ENCODE data around the gene FHOD3. TPM values are rescaled to one million over a fixed set of nuclear protein-coding genes. Genes with fewer than 3 reads are reported as not detected.

Gene FHOD3
- total RNA-seq, 1 experiment from 2014 or later = 10.6 TPM

- POLR2A ChIA-PET (ENCODE audit: unreplicated experiment) = no interaction called here
- H3K36me3 ChIP-seq (ENCODE audit: low read depth) = peaks cover 9% of the 10 kb centered on the region
Observed at GRCh38 chr18:36250827-36251226, 46.7 kb upstream of the FHOD3 start.

GRCh38 chr18:36255072-36255698 lies 42.3 kb upstream of the FHOD3 start:
- Histone ChIP-seq H3K9me3 (ENCODE audit: insufficient read depth, low read depth) (no peaks in the 10 kb centered on the region), H3K79me2 (ENCODE audit: low read depth) (no peaks in the 10 kb centered on the region), H2AFZ (no peak overlapping the region), H3K4me1 (replicated peaks; ENCODE audit: insufficient read depth) (no peaks in the 10 kb centered on the region), H4K20me1 (ENCODE audit: insufficient read depth) (no peaks in the 10 kb centered on the region; the same call in 1 of the 2 replicates), H3K36me3 (ENCODE audit: low read depth) (0 out of 2 replicates have a peak, but pooled peaks cover 5% of the 10 kb centered on the region), H3K27me3 (ENCODE audit: insufficient read depth, low read depth) (no peaks in the 10 kb centered on the region), H3K27ac (no peak overlapping the region), H3F3A (ENCODE audit: insufficient read depth, low read depth) (no peaks in the 10 kb centered on the region), H3K9me2 (ENCODE audit: insufficient read depth) (no peaks in the 10 kb centered on the region), H3K4me2 (no peak overlapping the region), H3K4me3 (no peak overlapping the region)
- DNase-seq = no peak
- TF ChIP-seq EZH2 (IDR thresholded peaks at IDR 0.05; ENCODE audit: low read depth) (no peak), CTCF (conservative IDR thresholded peaks at IDR 0.05) (no peak)
- ChIA-PET POLR2A (ENCODE audit: unreplicated experiment) (no interaction called here), CTCF (no interaction called here)
- BruUV-seq (replicated peaks) = no TSS peak
- intact Hi-C loops (cut with micrococcal nuclease; ENCODE audit: unreplicated experiment) = no loop called here

More at GRCh38 chr18:36250827-36251226, 46.7 kb upstream of the FHOD3 start:
- no TSS peak for BruUV-seq (replicated peaks)
- Histone ChIP-seq H3K4me1 (replicated peaks; ENCODE audit: insufficient read depth) (no peaks in the 10 kb centered on the region), H3K27ac (no peak overlapping the region), H3K79me2 (ENCODE audit: low read depth) (no peaks in the 10 kb centered on the region), H3K9me3 (ENCODE audit: insufficient read depth, low read depth) (no peaks in the 10 kb centered on the region), H2AFZ (no peak overlapping the region), H3K4me2 (no peak overlapping the region), H3K4me3 (no peak overlapping the region), H3K9me2 (ENCODE audit: insufficient read depth) (no peaks in the 10 kb centered on the region), H3K27me3 (ENCODE audit: insufficient read depth, low read depth) (no peaks in the 10 kb centered on the region), H3F3A (ENCODE audit: insufficient read depth, low read depth) (no peaks in the 10 kb centered on the region), H4K20me1 (ENCODE audit: insufficient read depth) (no peaks in the 10 kb centered on the region; the same call in 1 of the 2 replicates)
- intact Hi-C loops (cut with micrococcal nuclease; ENCODE audit: unreplicated experiment) = no loop called here
- no peak for TF ChIP-seq CTCF (conservative IDR thresholded peaks at IDR 0.05)
- no peak for TF ChIP-seq EZH2 (IDR thresholded peaks at IDR 0.05; ENCODE audit: low read depth)
- CTCF ChIA-PET = no interaction called here
- no peak for DNase-seq

DNA sequence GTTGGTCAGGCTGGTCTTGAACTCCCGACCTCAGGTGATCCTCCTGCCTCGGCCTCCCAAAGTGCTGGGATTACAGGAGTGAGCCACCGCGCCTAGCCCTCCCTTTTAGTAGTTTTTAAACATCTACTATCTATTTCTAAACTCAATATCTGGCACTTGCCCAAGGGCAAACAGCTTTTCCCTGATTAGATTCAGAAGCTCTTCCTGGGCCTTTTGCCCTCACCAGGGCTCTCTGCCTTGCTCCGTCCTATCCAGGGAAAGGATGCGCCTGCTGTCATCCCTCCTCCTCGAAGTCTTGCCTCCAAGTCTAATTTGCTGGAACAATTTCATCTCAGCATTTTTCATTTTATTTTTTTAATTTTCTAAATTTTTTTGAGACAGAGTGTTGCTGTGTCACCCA lies 41.4 kb upstream of the FHOD3 start:
- intact Hi-C loops (cut with micrococcal nuclease; ENCODE audit: unreplicated experiment) = no loop called here
- POLR2A ChIA-PET (ENCODE audit: unreplicated experiment) = no interaction called here
- Histone ChIP-seq H3F3A (ENCODE audit: insufficient read depth, low read depth) (no peaks in the 10 kb centered on the region), H4K20me1 (ENCODE audit: insufficient read depth) (no peaks in the 10 kb centered on the region; the same call in 1 of the 2 replicates), H3K9me3 (ENCODE audit: insufficient read depth, low read depth) (no peaks in the 10 kb centered on the region), H3K4me3 (no peak overlapping the region), H3K36me3 (ENCODE audit: low read depth) (0 out of 2 replicates have a peak, but pooled peaks cover 5% of the 10 kb centered on the region), H3K4me2 (no peak overlapping the region), H3K79me2 (ENCODE audit: low read depth) (no peaks in the 10 kb centered on the region), H3K9me2 (ENCODE audit: insufficient read depth) (no peaks in the 10 kb centered on the region), H3K27me3 (ENCODE audit: insufficient read depth, low read depth) (no peaks in the 10 kb centered on the region), H2AFZ (no peak overlapping the region), H3K27ac (no peak overlapping the region), H3K4me1 (replicated peaks; ENCODE audit: insufficient read depth) (no peaks in the 10 kb centered on the region)
- DNase-seq = no peak
- TF ChIP-seq EZH2 (IDR thresholded peaks at IDR 0.05; ENCODE audit: low read depth) = no peak
- TF ChIP-seq CTCF (conservative IDR thresholded peaks at IDR 0.05) = no peak
- BruUV-seq (replicated peaks) = no TSS peak
- CTCF ChIA-PET = no interaction called here

Measured in PC-9 (cell line).